GM18909 (cell line): ENCODE measurements around the gene IL18BP.

Experiments
- ATAC-seq: cut with Tn5 transposase; IDR thresholded peaks from one replicate; pipeline ENCODE4 v1.9.1; 2021; ENCODE audit warnings: mild to moderate bottlenecking; ENCODE audit not compliant: unreplicated experiment, poor library complexity

Gene IL18BP

DNA sequence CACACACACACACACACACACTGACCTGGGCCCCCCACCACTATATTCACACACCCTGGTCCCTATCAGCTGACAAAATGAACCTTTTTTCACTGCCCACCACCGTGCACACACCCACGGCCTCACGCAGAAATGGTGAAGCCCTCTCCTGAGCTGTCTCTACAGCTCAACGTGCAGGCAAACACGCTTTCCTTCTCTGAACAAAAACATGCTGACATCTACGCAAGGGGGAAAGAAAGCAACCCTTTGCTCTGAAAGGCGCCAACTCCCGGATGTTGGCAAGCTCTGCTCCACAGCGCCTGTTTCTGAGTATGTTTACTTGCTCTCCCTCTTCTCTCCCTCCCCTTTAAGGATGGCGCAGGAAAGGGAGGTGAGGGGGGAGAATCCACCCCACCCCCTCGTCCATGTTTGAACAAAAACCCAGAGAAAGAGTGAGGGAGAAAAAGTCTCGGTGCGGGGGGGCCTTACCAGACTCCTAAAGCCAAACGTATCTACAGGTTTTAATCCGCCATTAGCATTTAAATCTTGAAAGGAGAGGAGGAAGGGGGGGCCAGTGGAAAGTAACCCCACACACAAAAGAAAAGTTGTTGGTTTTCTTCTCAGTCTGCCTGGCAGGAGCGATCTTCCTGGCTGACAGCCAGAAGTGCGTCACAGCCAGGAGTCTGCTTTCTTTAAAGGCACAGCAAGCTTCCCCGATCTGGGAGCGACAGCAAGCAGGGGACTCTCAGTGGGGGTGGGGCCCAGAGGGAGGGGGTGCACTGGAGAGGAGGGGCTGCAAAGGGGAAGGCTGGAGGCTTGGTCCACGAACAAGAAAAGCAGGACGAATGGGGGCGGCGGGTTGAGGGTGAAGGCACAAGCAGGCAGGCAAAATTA lies 42.0 kb downstream of the IL18BP start:
- no peak for ATAC-seq

- ATAC-seq = no peak
Measured at GRCh38 chr11:72041364-72042063, 42.8 kb downstream of the IL18BP start.

DNA sequence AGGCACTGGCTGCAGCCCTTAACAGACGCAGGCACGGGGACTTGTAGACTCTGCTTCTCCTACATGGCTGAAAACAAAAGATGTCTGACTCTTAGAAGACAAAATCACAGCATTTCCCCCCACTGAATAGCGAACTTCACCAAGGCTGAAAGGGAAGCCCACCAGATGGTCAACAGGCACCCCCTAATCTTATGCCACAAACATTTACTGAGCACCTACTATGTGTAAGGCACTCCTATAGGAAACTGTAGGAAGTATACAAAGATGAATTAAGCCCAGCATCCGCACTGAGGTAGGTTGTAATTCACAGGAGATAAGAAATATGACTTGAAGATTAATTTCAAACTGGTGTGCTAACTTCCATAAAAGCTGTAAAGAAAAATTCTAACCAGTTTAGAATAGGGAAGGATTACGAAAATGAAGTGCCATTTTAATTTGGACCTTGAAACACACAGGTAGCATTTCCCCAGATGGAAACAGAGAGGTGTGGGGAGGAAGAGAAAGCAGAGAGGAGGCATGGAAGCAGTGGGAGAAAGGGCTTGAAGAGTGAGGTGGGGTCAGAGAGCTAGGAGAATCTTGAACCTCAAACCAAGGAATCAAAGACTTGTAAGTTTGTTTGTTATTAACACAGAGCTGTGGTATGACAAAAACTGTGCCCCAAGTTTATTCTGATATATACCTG lies 43.5 kb downstream of the IL18BP start:
- ATAC-seq = no peak

- ATAC-seq = no peak
Measured at GRCh38 chr11:72045849-72046248, 47.1 kb downstream of the IL18BP start.

GRCh38 chr11:72048766-72049460 lies 50.2 kb downstream of the IL18BP start:
- no peak for ATAC-seq
